Activated B cell treated with CpG ODN at 0.5 μM for 24 hours (primary cell): ENCODE data around the gene NETO1. TPM values are rescaled to one million over a fixed set of nuclear protein-coding genes. Genes with fewer than 3 reads are reported as not detected.

Source experiments
- ATAC-seq: fragments of 200-7000 bp; cut with Tn5 transposase; one replicate; pipeline ENCODE4 v1.10.0; 2021; ENCODE audit warnings: low read depth, mild to moderate bottlenecking, moderate library complexity
- CTCF ChIA-PET: fragments of 350-600 bp; sonication (Branson Sonifier 250); formaldehyde crosslinking; loops from one replicate; lab custom pipeline; 2021; ENCODE audit warnings: antibody characterized with exemption; lab: Charles Lee
- POLR2A ChIA-PET: fragments of 350-600 bp; sonication (Branson Sonifier 250); formaldehyde crosslinking; loops from one replicate; lab custom pipeline; 2021; ENCODE audit warnings: antibody characterized with exemption; lab: Charles Lee
- DNase-seq: peaks from one replicate; pipeline ENCODE4 v3.0.0; 2022
- H3K27ac Mint-ChIP-seq: one replicate; pipeline ENCODE4 v1.8.0; 2020; ENCODE audit warnings: mixed read lengths
- H3K27me3 Mint-ChIP-seq: one replicate; pipeline ENCODE4 v1.8.0; 2021; ENCODE audit warnings: mixed read lengths
- H3K36me3 Mint-ChIP-seq: one replicate; pipeline ENCODE4 v1.8.0; 2021; ENCODE audit warnings: low read depth, mixed read lengths
- H3K4me1 Mint-ChIP-seq: one replicate; pipeline ENCODE4 v1.8.0; 2021; ENCODE audit warnings: mixed read lengths
- H3K4me3 Mint-ChIP-seq: one replicate; pipeline ENCODE4 v1.8.0; 2020; ENCODE audit warnings: mild to moderate bottlenecking, mixed read lengths
- H3K9me3 Mint-ChIP-seq: one replicate; pipeline ENCODE4 v1.8.0; 2020; ENCODE audit warnings: mixed read lengths
- CTCF ChIP-seq: fragments of 200-600 bp; IDR thresholded peaks from one replicate; pipeline ENCODE4 v1.8.0; 2022; ENCODE audit warnings: antibody characterized with exemption, mild to moderate bottlenecking
- intact Hi-C: fragments of 100-400 bp; cut with micrococcal nuclease; formaldehyde crosslinking; loops from one replicate; pipeline ENCODE4 v1.15.1; 2024
- total RNA-seq: library from RNA; stranded (reverse); gene quantifications from 2 replicates; pipeline ENCODE4 v1.2.3, GENCODE V29; 2022

Gene NETO1
- total RNA-seq, 1 donor from 2014 or later, result 9.1 TPM

GRCh38 chr18:72697706-72698105 lies 170.1 kb downstream of the NETO1 start:
- POLR2A ChIA-PET, result no interaction called here
- Mint-ChIP-seq H3K36me3 (no peaks in the 10 kb centered on the region), H3K4me3 (peak overlapping the region; percentile 24), H3K4me1 (no peaks in the 10 kb centered on the region), H3K27me3 (no peaks in the 10 kb centered on the region), H3K27ac (no peak overlapping the region), H3K9me3 (no peaks in the 10 kb centered on the region)
- CTCF ChIA-PET, result no interaction called here
- no peak for TF ChIP-seq CTCF
- no peak for ATAC-seq
- intact Hi-C loops, result no loop called here
- DNase-seq, result no peak

- DNase-seq (no peak), ATAC-seq (no peak)
- ChIA-PET POLR2A (no interaction called here), CTCF (no interaction called here)
- H3K9me3 Mint-ChIP-seq, result no peaks in the 10 kb centered on the region
- no peak overlapping the region for H3K27ac Mint-ChIP-seq
- H3K36me3 Mint-ChIP-seq, result no peaks in the 10 kb centered on the region
- TF ChIP-seq CTCF, result no peak
- intact Hi-C loops, result no loop called here
- no peaks in the 10 kb centered on the region for H3K4me1 Mint-ChIP-seq
- no peak overlapping the region for H3K4me3 Mint-ChIP-seq
- H3K27me3 Mint-ChIP-seq, result no peaks in the 10 kb centered on the region
These were observed 175.2 kb downstream of the NETO1 start for GRCh38 chr18:72692595-72692994.
